Measurements from ENCODE around the gene HACD4. TPM values are rescaled to one million over a fixed set of nuclear protein-coding genes. Genes with fewer than 3 reads are reported as not detected.

Gene HACD4
- total RNA-seq, 1 donor from 2014 or later, result 0.46 TPM

DNA sequence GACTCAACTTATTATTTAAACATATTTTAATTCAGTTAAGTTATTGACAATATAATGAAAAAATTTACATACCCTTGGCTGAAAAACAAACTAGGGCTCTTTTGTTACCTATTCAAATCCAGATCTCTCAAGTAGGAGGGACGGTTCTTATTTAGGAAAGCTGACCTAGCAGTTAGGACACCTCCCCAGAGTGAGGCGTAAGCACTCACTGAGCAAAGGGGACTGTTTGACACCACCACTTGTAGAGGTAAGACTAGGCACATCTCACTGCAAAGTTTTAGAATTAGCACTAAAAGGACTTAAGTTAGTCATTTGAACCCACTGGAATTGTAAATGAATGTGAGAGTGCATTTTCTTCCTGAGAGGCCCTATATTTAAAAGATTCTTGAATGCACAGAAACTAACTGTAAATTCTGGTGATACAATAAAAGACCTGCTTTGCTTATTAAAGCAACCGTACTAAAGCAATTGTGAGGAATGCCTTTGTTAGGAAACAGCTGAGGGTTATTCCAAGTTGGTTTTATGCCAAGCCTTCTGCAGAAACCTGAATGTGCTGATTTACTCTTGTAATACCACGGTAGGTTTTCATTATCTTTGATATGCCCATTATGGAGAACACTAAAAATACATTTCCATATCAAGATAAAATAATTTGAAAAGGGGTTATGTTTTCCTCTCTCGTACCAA is 16.2 kb downstream of the HACD4 start:
- Histone ChIP-seq H3K27me3 (ENCODE audit: control insufficient read depth, insufficient read depth, low read length) (no peaks in the 10 kb centered on the region), H3K36me3 (ENCODE audit: control insufficient read depth, insufficient read depth, low read length) (no peaks in the 10 kb centered on the region), H3K4me3 (ENCODE audit: low read depth, low read length) (no peak overlapping the region)
- TF ChIP-seq, protein P1, sequence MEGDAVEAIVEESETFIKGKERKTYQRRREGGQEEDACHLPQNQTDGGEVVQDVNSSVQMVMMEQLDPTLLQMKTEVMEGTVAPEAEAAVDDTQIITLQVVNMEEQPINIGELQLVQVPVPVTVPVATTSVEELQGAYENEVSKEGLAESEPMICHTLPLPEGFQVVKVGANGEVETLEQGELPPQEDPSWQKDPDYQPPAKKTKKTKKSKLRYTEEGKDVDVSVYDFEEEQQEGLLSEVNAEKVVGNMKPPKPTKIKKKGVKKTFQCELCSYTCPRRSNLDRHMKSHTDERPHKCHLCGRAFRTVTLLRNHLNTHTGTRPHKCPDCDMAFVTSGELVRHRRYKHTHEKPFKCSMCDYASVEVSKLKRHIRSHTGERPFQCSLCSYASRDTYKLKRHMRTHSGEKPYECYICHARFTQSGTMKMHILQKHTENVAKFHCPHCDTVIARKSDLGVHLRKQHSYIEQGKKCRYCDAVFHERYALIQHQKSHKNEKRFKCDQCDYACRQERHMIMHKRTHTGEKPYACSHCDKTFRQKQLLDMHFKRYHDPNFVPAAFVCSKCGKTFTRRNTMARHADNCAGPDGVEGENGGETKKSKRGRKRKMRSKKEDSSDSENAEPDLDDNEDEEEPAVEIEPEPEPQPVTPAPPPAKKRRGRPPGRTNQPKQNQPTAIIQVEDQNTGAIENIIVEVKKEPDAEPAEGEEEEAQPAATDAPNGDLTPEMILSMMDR (IDR thresholded peaks at IDR 0.05; ENCODE audit: insufficient read depth, low read length, poor library complexity, severe bottlenecking), result no peak
- DNase-seq (ENCODE audit: low read depth), result no peak

DNA sequence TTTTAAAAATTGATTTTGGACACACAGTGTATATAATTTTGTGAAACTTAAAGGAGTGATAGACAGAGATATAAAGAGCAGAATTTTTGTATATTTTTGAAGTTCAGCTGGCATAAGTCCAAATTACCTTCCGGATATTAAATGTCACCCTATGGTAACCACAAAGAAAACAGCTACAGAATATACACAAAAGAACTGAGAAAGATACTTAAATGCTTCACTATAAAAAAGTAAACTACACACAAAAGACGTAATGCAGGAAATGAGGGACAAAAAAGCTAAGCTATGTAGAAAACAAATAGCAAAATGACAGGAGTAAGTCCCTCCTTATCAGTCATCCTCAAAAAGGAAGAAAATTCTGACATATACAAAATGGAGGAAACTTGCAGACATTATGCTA is 29.4 kb downstream of the HACD4 start:
- no peaks in the 10 kb centered on the region for H3K36me3 ChIP-seq (ENCODE audit: control insufficient read depth, insufficient read depth, low read length)
- TF ChIP-seq, protein P1 (IDR thresholded peaks at IDR 0.05; ENCODE audit: insufficient read depth, low read length, poor library complexity, severe bottlenecking), result no peak
- DNase-seq (ENCODE audit: low read depth), result no peak
- H3K27me3 ChIP-seq (ENCODE audit: control insufficient read depth, insufficient read depth, low read length), result no peaks in the 10 kb centered on the region
- no peak overlapping the region for H3K4me3 ChIP-seq (ENCODE audit: low read depth, low read length)

DNA sequence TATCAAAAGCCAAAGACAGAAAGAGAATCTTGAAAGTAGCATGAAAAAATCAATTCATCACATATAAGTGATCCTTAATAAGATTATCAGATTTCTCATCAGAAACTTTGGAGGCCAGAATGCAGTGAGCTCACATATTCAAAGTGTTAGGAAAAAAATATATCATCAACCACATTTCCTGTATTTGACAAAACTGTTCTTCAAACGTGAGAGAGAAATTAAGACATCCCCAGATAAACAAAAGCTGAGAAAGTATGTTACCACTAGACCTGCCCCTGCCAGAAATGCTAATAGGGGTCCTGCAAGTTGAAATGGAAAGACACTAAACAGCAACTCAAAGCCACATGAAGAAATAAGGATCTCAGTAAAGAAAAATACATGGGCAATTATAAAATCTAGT is 29.9 kb downstream of the HACD4 start:
- TF ChIP-seq, protein P1 (IDR thresholded peaks at IDR 0.05; ENCODE audit: insufficient read depth, low read length, poor library complexity, severe bottlenecking), result no peak
- DNase-seq (ENCODE audit: low read depth), result no peak
- Histone ChIP-seq H3K36me3 (ENCODE audit: control insufficient read depth, insufficient read depth, low read length) (no peaks in the 10 kb centered on the region), H3K4me3 (ENCODE audit: low read depth, low read length) (no peak overlapping the region), H3K27me3 (ENCODE audit: control insufficient read depth, insufficient read depth, low read length) (no peaks in the 10 kb centered on the region)

DNA sequence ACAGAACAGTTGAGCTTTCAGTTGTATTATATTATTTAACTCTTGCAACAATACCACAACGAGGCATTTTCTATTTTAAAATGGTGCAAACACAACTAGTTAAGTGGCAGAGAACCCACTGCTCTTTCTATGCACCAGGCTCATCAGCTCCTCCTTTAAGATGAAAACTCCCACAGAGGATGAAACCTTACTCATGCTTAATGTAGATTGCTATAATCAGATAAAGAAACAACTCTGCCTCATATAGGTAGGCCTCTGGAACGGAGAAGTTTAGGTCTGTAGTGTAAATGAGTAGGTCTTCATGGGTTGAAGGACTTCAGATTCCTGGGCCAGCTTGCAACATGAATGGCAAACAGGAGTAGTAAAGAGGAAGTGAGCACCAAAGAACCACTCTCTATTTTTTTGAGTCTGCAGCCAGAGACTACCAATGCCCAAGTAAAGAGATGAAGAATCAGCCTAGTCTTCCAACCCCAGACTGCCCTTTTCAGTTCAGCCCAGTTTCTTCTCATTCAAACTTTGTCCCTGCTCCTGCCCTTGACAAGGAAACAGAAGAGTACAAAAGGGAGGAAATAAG is 33.9 kb downstream of the HACD4 start:
- DNase-seq (ENCODE audit: low read depth), result no peak

DNA sequence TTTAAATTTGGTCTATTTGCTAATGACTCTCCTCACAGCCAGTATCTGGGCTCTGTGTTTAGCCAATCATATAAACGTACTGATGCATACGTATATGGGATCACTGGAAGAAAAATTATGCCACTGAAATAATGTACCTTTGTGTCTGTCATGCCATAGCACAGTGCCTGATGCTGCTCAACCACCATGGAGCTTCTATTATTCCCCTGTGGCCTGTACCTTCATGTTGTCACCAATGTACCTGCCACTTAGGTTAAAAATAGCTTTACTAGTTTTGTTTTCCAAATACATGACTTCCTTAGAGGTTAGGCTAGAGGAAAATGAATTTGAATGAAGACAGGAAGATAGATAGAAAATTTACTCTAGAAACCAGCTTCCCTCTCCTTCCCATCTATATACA is 34.6 kb downstream of the HACD4 start:
- H3K27me3 ChIP-seq (ENCODE audit: control insufficient read depth, insufficient read depth, low read length), result no peaks in the 10 kb centered on the region
- no peak overlapping the region for H3K4me3 ChIP-seq (ENCODE audit: low read depth, low read length)
- DNase-seq (ENCODE audit: low read depth), result no peak
- H3K36me3 ChIP-seq (ENCODE audit: control insufficient read depth, insufficient read depth, low read length), result no peaks in the 10 kb centered on the region
- TF ChIP-seq, protein P1 (IDR thresholded peaks at IDR 0.05; ENCODE audit: insufficient read depth, low read length, poor library complexity, severe bottlenecking), result no peak

More for the DNA sequence above, 33.9 kb downstream of the HACD4 start:
- Histone ChIP-seq H3K27me3 (ENCODE audit: control insufficient read depth, insufficient read depth, low read length) (no peaks in the 10 kb centered on the region), H3K4me3 (ENCODE audit: low read depth, low read length) (no peak overlapping the region), H3K36me3 (ENCODE audit: control insufficient read depth, insufficient read depth, low read length) (no peaks in the 10 kb centered on the region)
- TF ChIP-seq, protein P1 (IDR thresholded peaks at IDR 0.05; ENCODE audit: insufficient read depth, low read length, poor library complexity, severe bottlenecking), result no peak

DNA sequence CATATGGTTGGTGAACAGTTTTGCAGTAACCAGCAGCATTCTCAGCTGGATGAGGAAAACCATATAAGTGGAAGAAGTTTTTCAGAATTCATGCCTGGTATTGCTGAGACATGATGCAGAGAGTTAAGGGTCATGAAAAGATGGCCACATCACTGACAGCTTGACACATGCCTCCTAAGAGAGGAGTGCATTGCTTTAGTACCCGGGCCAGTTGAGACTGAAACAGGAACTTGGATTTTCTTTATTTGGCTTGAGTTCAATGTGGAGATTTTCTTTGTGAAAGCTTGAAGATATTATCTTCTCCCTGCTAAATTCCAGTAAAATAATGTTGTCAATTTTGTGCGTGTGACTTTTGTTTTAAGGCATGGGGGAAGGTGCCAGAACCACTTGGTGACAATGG is 35.8 kb downstream of the HACD4 start:
- no peaks in the 10 kb centered on the region for H3K27me3 ChIP-seq (ENCODE audit: control insufficient read depth, insufficient read depth, low read length)
- DNase-seq (ENCODE audit: low read depth), result no peak
- H3K36me3 ChIP-seq (ENCODE audit: control insufficient read depth, insufficient read depth, low read length), result no peaks in the 10 kb centered on the region
- no peak overlapping the region for H3K4me3 ChIP-seq (ENCODE audit: low read depth, low read length)
- TF ChIP-seq, protein P1 (IDR thresholded peaks at IDR 0.05; ENCODE audit: insufficient read depth, low read length, poor library complexity, severe bottlenecking), result no peak

Measured in kidney epithelial cell (primary cell).